NCI-H1105 treated with DMSO at 0.1 percent for 48 hours (cell line): ENCODE data around the gene ASB15.

Source experiments
- DNase-seq: peaks from one replicate; lab custom pipeline; 2025; lab: John Stamatoyannopoulos, UW

Gene ASB15

DNA sequence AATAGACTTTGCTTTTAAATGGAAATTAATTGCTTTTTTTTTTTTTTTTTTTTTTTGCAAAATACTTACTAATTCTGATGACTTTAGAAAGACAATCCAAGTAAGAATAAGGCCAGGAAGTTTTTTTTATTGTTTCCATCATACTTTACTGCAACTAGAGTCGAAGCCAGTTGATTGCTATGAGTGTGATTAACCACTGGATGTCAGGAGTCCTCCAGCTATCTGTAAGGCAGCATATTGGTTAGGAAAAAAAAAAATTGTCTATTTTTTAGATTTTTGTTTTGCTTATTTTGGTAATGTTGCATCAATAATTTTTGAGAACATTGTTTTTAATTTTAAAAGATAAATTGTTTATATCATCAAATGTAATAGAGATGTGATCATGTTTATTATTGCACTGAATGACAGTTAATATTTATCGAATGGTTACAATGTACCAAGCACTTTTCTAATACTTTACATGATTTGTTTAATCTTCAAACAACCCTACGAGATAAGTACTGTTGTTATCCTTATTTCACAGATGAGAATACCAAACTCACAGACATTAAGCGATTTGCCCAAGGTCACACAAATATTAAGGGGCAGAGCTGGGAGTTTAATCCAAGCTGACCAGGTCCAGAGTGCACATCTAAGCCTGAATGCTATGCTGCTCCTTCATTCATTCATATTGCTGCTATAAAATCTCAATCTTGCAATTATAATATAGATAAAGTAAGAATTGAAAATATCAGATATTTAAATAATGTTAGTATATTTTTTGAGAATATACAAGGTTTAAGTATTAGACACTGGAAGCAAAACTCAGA, 34.1 kb downstream of the ASB15 start:
- peak; percentile 37 for DNase-seq

DNA sequence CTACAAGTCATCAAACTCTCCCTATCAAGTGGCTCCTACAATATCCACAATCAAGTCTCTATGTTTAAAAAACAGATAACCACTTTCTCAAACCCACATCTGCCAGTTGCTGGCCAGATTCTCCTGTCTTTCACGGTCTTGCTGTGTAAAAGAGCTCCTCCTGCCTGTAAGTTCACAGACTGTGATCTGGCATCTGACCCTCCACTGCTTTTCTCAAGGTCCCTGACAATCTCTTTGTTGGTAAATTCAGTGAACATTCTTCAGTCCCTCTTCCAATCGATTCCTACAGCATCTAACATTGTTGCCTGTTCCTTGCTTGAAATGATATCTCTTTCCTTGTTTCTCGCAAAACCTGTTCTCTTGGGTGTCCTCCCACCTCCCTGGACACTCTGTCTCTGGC, 35.6 kb downstream of the ASB15 start:
- no peak for DNase-seq

DNA sequence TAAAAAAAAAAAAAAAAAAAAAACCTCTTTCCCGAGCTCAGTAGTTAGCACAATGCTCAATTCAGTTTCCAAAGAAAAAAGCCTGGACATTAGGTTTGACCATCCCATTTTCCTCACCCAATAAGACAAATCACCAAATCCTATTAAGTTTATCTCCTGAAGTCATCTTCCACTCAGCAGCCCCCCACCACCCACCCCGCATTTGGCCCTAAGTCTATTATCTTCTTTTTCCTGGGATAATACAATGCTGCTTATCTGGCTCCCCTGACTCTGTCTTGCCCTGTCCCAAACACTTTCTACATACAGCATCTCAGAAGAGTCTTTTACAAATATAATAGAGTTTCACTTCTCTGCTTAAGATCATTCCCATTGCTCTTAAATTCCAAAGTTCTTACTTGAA, 36.3 kb downstream of the ASB15 start:
- DNase-seq: no peak

DNA sequence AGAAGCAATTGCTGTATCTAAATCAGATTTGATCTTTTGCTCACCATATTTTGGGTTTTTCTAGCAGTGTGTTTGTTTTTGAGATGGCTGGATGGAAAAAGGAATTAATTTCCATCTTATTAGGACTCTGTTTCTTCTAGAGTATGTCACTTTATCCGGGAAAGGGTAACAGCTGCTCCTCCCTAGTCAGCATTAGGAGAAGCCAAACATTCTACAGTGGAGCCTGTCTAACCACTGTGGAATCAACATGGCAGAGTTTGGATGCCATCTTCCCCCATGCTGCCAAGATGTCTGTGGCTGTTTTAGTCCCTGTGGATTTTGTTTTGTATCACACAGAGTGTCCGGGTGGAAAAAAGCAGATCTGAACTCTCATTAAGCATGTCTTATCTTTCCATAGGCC, 38.0 kb downstream of the ASB15 start:
- no peak for DNase-seq

DNA sequence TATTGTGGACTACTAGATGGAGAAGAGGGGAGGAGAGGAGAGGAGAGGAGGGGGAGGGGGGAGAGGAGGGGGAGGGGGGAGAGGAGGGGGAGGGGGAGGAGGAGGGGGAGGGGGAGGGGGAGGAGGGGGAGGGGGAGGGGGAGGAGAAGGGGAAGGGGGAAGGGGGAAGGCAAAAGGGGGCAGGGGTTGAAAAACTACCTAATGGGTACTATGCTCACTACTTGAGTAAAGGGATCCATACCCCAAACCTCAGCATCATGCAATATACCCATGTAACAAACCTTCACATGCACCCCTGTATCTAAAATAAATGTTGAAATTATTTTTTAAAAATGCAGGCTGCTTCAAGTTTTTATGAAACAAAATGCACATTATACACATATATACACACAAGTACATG, 39.0 kb downstream of the ASB15 start:
- no peak for DNase-seq

DNA sequence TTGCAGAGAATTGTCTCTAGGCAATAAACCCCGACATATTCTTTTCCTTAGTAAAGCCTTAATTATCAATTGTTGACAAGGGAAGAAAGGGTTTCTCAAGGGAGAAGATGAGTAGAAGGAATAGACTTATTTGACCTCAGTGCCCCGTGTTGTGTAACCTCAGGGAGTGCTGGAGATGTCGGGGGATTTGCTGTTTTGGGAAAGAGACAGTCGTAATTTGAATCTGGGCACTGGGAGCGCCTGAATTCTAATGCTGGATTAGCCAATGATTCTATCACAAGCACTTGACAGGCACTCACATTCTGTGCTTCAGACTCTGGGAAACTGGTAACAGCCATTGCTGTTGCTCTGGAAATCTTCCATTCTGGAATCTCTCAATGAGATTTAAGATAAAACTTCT, 40.3 kb downstream of the ASB15 start:
- DNase-seq: no peak

DNA sequence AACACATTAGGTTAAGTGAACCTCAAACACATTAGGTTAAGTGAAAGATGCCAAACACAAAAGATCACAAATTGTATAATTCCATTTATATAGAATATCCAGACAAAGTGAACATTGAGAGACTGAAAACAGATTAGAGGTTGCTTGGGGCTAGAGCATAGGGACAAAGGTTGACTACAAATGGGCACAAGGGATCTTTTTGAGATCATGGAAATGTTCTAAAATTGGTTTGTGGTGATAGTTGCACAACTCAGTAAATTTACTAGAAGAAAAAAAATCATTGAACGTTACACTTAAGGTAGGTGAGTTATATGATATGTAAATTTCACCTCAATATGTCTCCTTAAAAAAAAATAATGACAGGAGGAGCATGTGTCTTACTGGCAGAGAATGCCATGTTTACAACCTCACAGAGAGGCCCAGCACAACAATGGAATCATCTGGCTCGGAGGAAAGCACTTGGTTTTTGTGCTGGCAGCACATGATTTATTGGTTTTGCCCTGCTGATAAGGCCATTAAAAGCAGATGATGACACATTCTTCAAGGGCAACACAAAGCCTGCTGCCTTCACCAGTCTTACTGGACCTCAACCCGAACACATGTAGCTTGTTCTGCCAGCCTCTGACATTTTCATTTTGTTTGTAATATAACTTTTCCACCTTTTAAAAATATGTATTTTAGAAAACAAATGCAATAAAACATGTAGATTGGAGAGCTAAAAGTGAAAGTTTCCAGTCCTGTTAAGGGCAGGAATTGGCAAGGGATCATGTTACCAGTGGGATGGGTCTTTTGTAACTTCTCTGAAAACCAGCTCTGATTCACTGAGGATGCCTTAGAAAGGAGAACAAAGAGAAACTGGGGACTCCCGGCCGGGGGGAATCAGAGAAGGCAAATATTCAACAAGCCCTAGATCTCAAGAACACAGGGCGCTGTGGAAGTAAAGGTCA, 42.1 kb downstream of the ASB15 start:
- DNase-seq: peak; percentile 68

DNA sequence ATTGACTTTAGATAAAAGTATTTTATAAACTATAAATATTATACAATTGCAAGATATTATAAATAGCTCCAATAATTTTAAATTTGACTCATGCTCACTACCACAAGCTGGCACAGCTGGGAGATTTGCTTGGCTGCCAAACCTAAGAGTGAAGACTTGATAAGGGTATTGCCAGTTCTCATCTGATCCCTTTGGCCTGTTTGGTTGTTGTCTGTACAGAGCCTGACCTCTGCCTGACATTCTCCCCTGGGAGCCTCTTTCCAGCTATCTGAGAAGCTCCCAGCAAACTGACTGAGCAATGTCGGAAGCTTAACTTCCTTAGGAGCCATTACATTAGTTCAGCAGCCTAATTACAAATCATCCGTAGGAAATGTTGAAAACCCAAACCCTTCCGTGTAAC, 43.9 kb downstream of the ASB15 start:
- no peak for DNase-seq

DNA sequence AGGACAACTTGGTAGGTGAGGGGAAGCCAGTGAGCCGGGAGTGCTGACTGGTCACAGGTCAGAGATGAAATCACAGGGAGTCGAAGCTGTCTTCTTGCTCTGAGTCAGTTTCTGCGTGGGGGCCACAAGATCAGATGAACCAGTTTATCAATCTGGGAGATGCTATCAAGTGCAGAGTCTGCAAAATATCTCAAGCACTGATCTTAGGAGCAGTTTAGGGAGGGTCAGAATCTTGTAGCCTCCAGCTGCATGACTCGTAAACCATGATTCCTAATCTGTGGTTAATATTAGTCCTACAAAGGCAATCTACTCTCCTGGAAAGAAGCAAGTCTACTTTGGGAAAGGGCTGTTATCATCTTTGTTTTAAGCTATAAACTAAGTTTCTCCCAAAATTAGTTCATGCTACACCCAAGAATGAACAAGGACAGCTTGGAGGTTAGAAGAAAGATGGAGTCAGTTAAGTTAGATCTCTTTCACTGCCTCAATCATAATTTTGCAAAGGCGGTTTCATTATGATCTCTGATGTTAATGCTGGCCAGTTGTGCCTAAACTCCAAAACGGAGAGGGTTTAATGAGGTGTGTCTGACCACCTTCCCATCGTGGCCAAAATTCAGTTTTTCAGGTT, 45.6 kb downstream of the ASB15 start:
- no peak for DNase-seq

DNA sequence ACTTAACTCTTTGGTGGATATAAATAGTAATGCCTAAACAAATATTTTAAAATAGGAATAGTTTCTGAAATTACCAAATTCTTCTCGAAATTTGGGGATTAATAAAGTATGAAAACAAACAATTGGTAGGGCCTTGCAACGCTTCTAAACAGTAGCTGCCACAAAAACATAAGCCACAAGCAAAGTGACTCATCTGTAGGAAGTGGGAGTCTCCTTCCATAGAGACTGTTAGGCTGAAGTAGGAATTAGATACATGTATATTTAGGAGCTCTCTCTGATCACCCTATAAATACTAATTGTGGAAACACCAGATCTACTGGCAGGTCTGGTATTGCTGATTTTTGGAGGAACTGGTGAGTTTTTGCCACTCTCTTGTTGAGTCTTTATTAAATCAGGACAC, 48.3 kb downstream of the ASB15 start:
- DNase-seq: no peak

DNA sequence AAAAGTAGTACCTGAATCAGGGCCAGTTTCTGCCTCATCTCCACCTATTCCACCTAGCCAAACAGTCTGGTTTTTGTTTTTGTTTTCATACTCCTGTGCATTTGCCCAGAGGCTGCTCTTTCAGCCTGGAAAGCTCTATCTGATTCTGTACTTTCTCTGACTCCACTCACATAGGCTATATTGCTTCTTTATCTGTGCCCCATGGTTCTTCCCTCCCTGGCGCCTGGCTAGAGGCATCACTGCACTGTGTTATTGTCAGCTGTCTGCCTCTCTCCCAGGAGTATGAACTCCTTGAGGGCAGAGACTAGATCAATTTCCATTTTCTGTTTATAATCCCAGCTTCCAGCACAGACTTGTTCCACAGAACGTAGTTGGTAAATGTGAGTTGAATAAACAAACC, 49.0 kb downstream of the ASB15 start:
- DNase-seq: no peak

DNA sequence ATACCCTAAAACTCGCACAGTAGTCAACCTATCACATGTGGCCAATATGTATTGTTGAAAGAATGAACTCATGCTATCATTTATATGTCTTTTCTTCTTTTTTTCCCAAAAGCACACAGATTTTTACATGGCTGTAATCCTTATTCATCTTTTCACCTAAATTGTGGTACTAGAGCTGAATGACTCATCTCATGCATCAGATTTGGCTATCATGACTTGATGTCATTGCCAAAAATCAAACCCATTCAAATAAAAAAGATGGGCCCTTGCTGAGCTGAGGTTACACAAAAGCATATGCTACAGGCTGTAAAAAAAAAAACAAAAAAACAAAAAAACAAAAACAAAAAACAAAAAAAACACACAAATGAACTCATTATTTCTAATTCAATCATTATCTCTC, 50.8 kb downstream of the ASB15 start:
- no peak for DNase-seq

DNA sequence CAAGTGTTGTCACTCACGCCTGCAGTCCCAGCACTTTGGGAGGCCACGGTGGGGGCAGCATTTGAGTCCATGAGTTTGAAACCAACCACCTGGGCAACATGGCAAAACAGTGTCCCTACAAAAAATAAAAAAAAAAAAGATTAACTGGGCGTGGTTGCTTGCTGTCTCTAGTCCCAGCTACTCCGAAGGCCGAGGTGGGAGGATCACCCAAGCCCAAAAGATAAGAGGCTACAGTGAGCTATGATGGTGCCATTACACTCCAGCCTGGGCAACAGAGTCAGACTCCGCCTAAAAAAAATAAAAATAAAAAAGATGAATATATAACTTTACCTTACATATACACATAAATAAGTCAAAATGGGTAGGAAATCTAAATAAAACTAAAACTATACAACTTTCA, 51.5 kb downstream of the ASB15 start:
- DNase-seq: no peak

DNA sequence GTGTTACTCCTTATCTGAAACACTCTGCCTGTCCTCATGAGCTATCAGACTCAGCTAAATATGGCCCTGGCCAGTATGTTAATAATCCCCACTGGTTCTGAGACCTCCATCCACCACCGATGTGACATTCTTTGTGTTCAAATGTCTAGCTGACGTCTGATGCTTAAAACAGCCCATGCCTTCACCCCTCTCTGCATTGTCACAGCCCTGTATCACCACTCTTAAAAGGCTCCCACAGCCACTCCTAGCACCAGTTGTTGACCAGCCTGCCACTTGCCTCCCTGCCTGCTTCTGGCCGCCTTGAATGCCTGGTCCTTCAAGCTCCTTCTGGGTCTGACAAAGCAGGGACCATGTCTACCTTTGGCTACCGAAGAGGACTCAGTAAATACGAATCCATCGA, 54.0 kb downstream of the ASB15 start, which contains the start of gene LMOD2:
TSS of gene LMOD2 (plus strand) at position 253 of the 400 bp plus-strand sequence. CDS start at position 351, 98 bp downstream.
- DNase-seq: no peak

DNA sequence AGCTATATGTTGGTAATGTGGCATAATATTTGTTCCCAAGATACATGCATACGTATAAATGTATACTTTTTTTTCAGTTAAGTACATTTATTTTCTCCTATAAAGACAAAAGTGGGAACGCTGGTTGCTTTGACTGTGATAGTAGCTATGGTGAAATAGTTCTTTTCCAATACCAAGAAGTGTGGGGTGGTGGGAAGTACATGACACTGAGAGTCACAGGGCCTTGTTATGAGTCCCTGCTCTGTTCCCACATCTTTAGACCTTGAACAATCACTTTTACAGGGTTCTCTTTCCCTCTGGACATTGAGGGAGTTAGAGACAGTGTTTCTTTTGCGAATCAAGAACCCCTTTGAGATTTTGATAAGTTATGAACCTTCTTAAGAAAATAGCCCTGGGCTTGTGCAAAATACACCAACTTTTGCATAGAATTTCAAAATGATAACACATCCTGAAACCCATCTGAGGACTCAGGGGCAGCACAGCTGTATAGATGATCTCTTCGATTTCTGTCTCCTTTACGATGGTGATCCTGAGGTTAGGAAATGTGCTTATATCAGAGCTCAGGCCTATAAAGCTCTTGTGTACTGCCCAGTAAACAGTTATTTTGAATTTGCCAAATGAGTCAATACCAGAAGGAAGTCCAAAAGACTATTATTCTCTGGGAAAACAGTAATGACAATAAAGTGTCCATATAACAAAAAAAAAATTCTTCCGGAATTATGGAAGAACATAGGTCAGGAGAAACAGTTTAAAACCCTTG, 55.1 kb downstream of the ASB15 start:
- DNase-seq: no peak

DNA sequence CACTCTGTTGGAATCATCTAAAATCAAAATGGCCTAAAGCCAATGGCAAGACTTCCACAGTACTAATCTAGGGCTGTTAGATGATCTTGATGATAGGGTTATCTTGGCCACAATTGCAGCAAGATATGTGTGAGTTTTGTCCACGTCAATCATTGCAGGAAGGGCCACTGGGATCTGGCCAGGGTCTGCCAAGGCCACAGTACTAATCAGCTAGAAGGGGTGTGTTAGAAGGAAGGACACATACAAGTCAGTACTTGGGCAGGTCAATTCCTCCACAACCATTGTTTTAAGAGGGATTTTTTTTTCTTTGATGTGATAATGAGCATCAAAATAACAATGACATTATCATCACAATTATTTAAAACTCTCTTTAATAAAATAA, 55.7 kb downstream of the ASB15 start:
- DNase-seq: no peak

DNA sequence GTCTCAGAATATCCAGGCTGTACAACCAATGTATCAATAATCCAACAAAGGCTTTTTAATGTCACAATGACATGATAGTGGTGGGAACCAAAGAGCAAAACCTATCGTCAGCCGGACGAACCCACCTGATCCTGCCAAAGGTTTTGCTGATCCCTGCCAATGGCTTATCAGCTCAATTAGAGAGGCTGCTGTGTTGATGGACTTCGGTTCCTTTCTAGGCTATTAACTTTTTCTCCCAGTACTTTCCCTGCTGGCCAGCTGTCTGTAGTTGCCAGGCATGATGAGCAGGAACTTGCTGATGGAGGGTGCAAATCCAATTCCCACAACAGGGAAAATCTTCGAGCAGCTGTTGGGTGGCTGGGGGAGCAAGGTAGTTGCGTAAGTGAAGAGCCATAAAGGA, 56.4 kb downstream of the ASB15 start:
- DNase-seq: no peak

DNA sequence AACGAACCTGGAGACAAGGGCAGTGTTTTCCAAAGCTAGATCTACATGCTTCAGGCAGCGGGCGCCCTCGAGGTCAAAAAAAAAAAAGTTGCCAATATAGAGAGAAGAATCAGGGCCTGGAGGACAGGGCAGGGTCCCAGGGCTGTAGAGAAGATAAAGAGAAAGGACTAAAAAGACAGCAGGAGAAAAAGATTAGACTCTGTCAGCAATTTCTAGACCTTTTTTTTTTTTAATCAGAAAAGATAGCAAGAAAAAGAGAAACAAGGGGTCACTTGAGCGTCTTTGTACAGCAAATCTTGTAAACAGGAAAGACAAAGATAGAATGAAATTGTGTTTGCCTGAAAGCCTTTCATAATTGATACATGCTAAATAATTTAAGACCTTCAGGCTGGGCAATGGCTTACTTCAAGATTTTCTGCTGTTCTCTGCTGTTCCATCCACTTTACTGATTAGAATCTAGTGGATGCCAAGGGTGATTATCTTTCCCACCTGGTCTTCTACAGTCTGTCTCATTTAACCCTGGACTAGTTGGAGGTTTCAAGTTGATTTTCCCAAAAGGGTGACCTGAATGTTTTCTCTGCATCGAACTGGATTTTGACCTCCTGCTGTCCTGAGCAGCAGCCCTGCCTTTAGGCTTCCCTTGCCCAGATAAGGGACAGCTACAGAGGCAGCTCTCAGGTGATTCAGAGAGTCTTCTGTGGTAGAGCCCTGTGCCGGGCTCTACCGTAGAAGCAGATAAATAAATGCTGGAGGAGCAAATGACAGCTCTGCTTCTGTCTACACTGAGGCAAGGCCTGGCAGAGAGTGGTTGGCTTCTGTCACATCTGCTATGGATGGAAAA, 59.1 kb downstream of the ASB15 start:
- DNase-seq: no peak

DNA sequence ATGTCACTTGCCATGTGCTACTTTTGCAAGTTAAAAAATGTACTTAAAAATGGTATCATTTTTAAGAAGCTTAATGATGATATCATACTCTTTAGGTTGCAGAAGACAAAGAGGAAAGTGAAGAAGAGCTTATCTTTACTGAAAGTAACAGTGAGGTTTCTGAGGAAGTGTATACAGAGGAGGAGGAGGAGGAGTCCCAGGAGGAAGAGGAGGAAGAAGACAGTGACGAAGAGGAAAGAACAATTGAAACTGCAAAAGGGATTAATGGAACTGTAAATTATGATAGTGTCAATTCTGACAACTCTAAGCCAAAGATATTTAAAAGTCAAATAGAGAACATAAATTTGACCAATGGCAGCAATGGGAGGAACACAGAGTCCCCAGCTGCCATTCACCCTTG, 60.1 kb downstream of the ASB15 start:
- DNase-seq: no peak

DNA sequence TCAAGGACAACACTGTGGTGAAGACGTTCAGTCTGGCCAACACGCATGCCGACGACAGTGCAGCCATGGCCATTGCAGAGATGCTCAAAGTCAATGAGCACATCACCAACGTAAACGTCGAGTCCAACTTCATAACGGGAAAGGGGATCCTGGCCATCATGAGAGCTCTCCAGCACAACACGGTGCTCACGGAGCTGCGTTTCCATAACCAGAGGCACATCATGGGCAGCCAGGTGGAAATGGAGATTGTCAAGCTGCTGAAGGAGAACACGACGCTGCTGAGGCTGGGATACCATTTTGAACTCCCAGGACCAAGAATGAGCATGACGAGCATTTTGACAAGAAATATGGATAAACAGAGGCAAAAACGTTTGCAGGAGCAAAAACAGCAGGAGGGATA, 60.7 kb downstream of the ASB15 start:
- no peak for DNase-seq

DNA sequence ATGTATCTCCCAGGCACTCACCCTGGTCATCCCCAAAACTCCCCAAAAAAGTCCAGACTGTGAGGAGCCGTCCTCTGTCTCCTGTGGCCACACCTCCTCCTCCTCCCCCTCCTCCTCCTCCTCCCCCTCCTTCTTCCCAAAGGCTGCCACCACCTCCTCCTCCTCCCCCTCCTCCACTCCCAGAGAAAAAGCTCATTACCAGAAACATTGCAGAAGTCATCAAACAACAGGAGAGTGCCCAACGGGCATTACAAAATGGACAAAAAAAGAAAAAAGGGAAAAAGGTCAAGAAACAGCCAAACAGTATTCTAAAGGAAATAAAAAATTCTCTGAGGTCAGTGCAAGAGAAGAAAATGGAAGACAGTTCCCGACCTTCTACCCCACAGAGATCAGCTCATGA, 61.1 kb downstream of the ASB15 start:
- DNase-seq: no peak
